IPS-18a (cell line): Measurements from ENCODE around the gene WDR82.

ENCODE experiments used
- H3K27ac ChIP-seq: one replicate; pipeline ENCODE4 v1.5.1; 2013; ENCODE audit warnings: low read length
- H3K27me3 ChIP-seq: one replicate; pipeline ENCODE4 v1.6.1; 2013; ENCODE audit warnings: mild to moderate bottlenecking, low read length; ENCODE audit not compliant: control insufficient read depth, insufficient read depth
- H3K36me3 ChIP-seq: one replicate; pipeline ENCODE4 v1.6.1; 2013; ENCODE audit warnings: low read depth, low read length; ENCODE audit not compliant: control insufficient read depth
- H3K4me1 ChIP-seq: one replicate; pipeline ENCODE4 v1.6.1; 2013; ENCODE audit warnings: low read depth, low read length; ENCODE audit not compliant: control insufficient read depth
- H3K4me3 ChIP-seq: one replicate; pipeline ENCODE4 v1.5.1; 2013; ENCODE audit warnings: low read length
- H3K9ac ChIP-seq: one replicate; pipeline ENCODE4 v1.6.1; 2013; ENCODE audit warnings: mild to moderate bottlenecking, low read length, moderate library complexity
- H3K9me3 ChIP-seq: one replicate; pipeline ENCODE4 v1.6.1; 2013; ENCODE audit warnings: low read depth, low read length; ENCODE audit not compliant: control insufficient read depth

The WDR82 gene

DNA sequence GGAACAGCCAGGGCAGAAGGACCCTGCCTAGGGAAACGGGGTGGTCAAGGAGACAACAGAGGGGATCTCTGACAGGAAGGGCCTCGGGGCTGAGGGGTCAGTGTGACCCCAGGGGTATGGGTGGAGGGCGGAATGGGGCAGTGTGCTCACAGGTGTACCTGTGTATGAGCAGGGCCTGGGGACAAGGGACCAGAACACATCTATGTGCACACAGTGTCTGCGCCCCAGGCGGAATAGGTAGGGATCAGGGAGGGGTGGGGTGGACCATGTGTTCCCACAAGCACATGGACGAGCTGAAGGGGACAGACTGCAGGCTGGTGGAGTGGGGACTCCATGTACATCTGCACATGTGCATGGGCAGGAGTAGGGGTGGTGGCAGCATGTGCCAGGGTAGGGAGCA is 48.0 kb downstream of the WDR82 start:
- Histone ChIP-seq H3K27ac (no peak overlapping the region), H3K4me1 (no peaks in the 10 kb centered on the region), H3K36me3 (peaks cover 22% of the 10 kb centered on the region), H3K4me3 (no peak overlapping the region), H3K27me3 (no peaks in the 10 kb centered on the region), H3K9ac (no peak overlapping the region), H3K9me3 (no peaks in the 10 kb centered on the region)

DNA sequence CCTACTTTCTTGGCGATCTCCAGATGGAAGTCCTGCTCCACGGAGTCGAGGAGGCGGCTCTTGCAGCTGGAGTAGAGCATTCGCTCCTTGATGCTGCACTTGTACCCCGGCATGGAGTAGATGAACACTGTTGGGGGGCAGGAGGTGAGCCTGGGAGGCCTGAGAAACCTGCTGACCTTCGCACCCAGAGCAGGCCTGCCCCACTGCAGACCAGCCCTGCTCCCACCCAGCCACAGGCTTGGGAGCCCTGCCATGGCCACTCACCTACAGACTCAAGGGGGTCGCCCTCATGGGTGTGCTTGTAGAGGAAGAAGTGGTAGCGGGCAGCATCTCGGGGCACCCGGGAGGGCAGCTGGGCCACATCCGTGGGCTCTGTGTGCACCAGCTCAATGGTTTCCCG is 48.8 kb downstream of the WDR82 start:
- Histone ChIP-seq H3K27me3 (no peaks in the 10 kb centered on the region), H3K4me3 (no peak overlapping the region), H3K9me3 (no peaks in the 10 kb centered on the region), H3K36me3 (peaks cover 22% of the 10 kb centered on the region), H3K4me1 (no peaks in the 10 kb centered on the region), H3K27ac (no peak overlapping the region), H3K9ac (no peak overlapping the region)

DNA sequence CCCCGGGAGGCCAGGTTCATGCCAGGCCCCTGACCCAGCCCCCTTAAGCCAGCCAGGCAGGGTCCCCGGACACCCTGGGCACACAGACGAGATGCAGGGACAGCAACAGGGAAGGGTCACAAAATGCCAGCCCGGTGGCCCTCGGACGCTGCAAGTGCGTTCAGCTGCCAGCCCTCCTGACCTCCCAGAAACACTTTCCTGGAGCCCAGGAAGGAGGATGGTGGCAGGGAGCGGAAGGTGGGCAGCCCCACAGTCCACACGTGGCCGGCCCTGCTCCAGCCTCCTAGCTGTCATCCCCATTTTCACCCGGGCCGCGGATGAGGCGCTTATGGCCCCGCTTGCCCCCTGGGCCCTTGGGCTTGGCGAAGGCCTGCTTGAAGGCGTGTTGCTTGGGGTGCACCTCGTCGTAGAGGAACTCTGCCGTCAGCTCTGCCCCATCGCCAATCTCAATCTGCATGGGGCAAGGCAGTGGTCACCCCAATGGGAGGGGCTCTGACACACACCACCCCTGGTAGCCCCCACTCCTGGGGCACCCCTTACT is 49.6 kb downstream of the WDR82 start:
- H3K27me3 ChIP-seq, result no peaks in the 10 kb centered on the region
- H3K9ac ChIP-seq, result no peak overlapping the region
- no peak overlapping the region for H3K27ac ChIP-seq
- no peaks in the 10 kb centered on the region for H3K9me3 ChIP-seq
- no peaks in the 10 kb centered on the region for H3K4me1 ChIP-seq
- peaks cover 22% of the 10 kb centered on the region for H3K36me3 ChIP-seq
- no peak overlapping the region for H3K4me3 ChIP-seq

DNA sequence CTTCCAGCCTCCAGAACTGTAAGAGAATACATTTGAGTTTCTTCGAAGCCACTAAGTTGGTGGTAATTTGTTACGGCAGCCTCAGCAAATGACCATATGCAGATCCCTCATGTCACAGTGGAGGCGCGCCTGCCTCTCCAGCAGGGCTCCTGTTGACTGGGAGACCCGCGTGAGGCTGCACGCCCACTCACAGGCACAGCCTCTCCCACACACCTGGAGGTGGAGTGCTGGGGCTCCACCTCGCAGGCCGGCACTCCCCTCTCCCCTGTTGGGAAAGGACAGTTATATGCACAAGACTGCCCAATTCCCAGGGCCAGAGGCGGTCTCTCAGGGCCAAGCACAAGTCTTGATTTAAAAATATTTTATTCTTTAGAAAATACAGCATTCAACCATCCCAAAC is 50.2 kb downstream of the WDR82 start:
- Histone ChIP-seq H3K27ac (no peak overlapping the region), H3K9ac (no peak overlapping the region), H3K27me3 (no peaks in the 10 kb centered on the region), H3K4me3 (no peak overlapping the region), H3K4me1 (no peaks in the 10 kb centered on the region), H3K36me3 (peaks cover 22% of the 10 kb centered on the region), H3K9me3 (no peaks in the 10 kb centered on the region)

DNA sequence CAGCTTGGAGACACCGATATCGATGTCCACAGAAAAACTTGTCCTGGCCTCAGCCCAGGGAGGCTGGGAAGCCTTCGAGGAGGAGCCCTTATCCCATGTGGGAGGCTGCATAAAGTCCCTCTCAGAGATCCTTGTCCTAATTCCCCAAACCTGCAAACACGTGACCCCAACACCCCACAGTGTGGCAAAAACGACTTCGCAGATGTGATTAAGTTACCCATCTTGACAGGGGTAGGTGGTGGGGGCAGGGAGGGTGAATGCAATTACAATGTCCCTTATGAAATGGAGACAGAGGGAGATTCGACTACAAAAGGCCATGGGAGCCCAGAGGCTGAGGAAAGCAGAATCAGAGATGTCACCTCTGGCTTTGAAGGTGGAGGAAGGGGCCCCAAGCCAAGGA is 50.7 kb downstream of the WDR82 start:
- H3K4me1 ChIP-seq, result no peaks in the 10 kb centered on the region
- H3K9me3 ChIP-seq, result no peaks in the 10 kb centered on the region
- H3K36me3 ChIP-seq, result peaks cover 22% of the 10 kb centered on the region
- no peak overlapping the region for H3K27ac ChIP-seq
- no peak overlapping the region for H3K9ac ChIP-seq
- no peak overlapping the region for H3K4me3 ChIP-seq
- H3K27me3 ChIP-seq, result no peaks in the 10 kb centered on the region

DNA sequence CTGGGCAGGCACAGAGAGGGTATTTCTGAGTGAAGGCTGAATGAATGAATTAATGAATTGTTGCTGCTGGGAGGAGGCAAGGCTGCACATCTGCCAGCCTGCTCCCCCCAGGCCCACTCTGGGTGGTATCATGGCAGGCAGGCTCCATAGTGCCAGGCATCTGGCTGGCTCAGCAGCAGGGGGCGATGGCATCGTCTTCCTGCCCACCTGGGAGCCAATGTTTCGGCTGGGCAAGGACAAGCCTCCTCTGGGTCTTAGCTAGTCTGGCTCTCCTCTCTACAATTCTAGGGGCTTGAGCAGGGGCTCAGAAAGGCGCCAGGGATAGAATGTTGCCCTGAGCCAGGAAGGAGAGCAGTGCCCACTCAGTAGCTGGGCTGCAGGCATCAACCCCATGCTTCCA is 51.3 kb downstream of the WDR82 start:
- Histone ChIP-seq H3K27me3 (no peaks in the 10 kb centered on the region), H3K36me3 (peaks cover 22% of the 10 kb centered on the region), H3K4me3 (no peak overlapping the region), H3K27ac (no peak overlapping the region), H3K9ac (no peak overlapping the region), H3K9me3 (no peaks in the 10 kb centered on the region), H3K4me1 (no peaks in the 10 kb centered on the region)

DNA sequence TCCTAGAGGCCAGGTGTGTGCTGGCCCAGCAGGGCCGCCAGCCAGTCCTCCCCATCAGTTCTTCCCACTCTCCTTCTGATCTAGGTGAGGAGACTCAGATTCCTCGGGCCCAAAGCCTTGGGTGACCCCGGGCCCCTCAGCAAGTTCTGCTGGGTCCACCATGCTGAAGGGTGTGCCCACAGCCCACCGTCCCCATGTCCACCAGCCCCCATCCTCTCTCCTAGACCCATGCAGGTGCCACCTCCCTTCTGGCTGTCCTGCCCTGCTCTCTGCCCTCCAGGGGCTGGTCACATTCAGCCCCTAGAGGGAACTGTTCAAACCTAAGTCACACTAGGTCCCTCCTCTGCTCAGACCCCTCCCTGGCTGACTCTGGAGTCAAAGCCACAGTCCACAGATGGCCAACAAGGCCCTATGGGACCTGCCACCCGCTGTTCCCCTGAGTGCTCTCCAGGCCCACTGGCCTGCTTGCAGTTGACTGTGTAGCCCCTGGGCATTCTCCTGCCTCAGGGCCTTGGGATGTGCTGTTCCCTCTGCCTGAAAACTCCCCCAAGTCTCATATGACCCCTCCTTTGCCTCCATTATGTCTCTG is 52.1 kb downstream of the WDR82 start:
- Histone ChIP-seq H3K27ac (no peak overlapping the region), H3K4me3 (no peak overlapping the region), H3K9ac (no peak overlapping the region), H3K9me3 (no peaks in the 10 kb centered on the region), H3K4me1 (no peaks in the 10 kb centered on the region), H3K27me3 (no peaks in the 10 kb centered on the region), H3K36me3 (peaks cover 22% of the 10 kb centered on the region)

DNA sequence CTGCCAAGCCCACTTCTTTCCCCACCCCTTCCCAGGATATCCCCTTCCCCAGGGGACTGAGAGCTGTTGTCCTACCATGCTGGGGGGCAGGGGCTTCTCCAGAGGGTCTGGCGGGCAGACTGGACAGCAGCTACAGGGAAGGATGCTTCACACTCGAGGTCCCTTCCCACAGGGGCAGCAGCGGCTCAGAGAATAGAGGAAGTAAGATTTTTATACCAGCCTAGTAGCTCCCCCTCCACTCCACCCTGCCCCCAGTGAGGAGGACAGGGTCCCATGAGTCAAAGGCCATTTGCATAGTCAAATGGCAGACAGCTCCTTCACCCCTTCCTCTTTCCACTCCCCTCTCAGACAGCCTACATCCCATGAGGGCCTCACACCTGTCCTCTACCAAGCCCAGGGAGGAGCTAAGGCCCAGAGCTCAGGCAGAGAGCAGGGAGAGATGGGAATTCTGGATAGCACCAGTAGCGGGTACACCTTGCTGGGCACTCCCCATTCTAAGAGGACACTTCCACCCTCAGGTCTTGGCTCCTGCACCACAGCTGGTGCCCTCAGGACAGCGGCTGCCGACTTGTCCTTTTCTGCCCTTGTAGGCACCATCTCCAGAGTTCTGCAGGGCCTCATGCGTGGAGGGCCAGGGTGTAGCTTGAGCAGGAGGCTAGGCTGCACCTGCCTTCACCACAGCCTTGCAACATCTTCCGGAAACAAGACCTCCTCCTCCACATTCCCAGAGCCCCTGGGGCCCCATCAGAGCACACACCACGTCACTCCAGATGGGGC is 52.8 kb downstream of the WDR82 start, which contains the start of gene TLR9:
TSS of gene TLR9 (minus strand) at position 194 of the 777 bp plus-strand sequence. CDS start at position 78, 116 bp downstream.
- Histone ChIP-seq H3K9ac (no peak within 1 kb of the TSS), H3K36me3 (peaks cover 16% of the 10 kb centered on the region), H3K27ac (no peak within 1 kb of the TSS), H3K27me3 (no peaks in the 10 kb centered on the region), H3K4me3 (no peak within 1 kb of the TSS), H3K9me3 (no peaks in the 10 kb centered on the region), H3K4me1 (no peaks in the 10 kb centered on the region)

DNA sequence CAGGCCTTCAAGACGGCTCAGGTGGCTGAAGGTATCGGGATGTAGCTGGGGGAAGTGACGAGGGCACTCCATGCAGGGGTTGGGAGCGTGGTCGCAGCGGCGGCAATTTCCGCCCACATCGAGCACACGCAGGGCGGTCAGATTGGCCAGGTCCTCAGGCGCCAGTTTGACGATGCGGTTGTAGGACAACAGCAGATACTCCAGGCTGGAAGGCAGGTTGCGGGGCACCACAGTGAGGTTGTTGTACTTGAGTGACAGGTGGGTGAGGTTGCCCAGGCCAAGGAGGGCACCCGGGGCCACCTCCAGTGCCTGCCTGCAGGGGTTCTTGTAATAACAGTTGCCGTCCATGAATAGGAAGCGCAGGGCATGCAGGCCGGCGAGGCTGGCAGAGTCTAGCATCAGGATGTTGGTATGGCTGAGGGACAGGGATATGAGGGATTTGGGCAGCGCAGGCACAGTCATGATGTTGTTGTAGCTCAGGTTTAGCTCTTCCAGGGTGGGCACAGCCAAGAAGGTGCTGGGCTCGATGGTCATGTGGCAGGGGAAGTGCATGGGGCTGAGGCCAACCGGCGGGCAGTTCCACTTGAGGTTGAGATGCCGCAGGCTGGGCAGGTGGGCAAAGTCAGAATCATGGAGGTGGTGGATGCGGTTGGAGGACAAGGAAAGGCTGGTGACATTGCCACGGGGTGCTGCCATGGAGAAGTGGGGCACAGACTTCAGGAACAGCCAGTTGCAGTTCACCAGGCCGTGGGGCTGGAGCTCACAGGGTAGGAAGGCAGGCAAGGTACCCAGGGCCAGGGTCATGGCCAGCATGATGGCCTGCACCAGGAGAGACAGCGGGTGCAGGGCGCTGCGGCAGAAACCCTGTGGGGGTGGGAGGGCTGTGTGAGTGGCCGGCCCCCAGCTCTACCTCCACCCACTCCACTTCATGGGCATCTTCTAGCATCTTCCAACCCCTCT is 54.7 kb downstream of the WDR82 start:
- Histone ChIP-seq H3K4me3 (no peak overlapping the region), H3K9ac (no peak overlapping the region)

DNA sequence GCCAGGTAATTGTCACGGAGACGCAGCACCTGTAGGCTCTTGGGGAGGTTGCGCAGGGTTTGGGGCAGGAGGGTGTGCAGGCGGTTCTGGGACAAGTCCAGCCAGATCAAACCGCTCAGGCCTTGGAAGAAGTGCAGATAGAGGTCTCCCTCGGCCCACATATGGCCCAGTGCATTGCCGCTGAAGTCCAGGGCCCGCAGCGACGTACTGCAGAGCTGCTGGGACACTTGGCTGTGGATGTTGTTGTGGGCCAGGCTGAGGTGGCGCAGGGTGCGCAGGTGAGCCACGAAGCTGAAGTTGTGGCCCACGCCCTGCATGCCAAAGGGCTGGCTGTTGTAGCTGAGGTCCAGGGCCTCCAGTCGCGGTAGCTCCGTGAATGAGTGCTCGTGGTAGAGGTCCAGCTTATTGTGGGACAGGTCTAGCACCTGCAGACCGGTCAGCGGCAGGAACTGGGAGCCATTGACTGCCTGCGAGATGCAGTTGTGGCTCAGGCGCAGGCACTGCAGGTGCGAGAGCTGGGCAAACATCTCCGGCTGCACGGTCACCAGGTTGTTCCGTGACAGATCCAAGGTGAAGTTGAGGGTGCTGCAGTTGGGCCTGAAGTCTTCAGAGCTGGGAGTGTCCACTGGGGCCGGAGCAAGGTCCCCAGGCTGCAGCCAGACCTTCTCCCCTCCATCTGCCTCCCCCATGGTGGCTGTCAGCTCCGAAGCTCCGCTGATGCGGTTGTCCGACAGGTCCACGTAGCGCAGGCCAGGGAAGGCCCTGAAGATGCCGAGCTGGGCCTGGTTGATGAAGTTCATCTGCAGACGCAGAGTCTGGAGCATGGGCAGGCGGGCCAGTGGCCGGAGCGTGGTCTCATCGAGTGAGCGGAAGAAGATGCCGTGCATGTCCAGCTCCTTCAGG is 55.9 kb downstream of the WDR82 start:
- Histone ChIP-seq H3K4me1 (peaks cover 3% of the 10 kb centered on the region), H3K27ac (no peak overlapping the region), H3K36me3 (no peaks in the 10 kb centered on the region), H3K9ac (no peak overlapping the region), H3K4me3 (no peak overlapping the region), H3K27me3 (no peaks in the 10 kb centered on the region), H3K9me3 (no peaks in the 10 kb centered on the region)

More for the DNA sequence above, 54.7 kb downstream of the WDR82 start:
- H3K27me3 ChIP-seq, result no peaks in the 10 kb centered on the region
- no peaks in the 10 kb centered on the region for H3K4me1 ChIP-seq
- H3K27ac ChIP-seq, result no peak overlapping the region
- H3K36me3 ChIP-seq, result no peaks in the 10 kb centered on the region
- H3K9me3 ChIP-seq, result no peaks in the 10 kb centered on the region
